Measurements from ENCODE around the gene SPAG9. TPM values are rescaled to one million over a fixed set of nuclear protein-coding genes. Genes with fewer than 3 reads are reported as not detected.

SPAG9 gene
- total RNA-seq, 1 experiment from 2014 or later = 90.5 TPM

- TF ChIP-seq EZH2phosphoT487 (IDR thresholded peaks at IDR 0.05; ENCODE audit: borderline replicate concordance, low read length) (no peak), EZH2 (IDR thresholded peaks at IDR 0.05; ENCODE audit: low read length, unreplicated experiment) (no peak)
- TF ChIP-seq, protein P1, sequence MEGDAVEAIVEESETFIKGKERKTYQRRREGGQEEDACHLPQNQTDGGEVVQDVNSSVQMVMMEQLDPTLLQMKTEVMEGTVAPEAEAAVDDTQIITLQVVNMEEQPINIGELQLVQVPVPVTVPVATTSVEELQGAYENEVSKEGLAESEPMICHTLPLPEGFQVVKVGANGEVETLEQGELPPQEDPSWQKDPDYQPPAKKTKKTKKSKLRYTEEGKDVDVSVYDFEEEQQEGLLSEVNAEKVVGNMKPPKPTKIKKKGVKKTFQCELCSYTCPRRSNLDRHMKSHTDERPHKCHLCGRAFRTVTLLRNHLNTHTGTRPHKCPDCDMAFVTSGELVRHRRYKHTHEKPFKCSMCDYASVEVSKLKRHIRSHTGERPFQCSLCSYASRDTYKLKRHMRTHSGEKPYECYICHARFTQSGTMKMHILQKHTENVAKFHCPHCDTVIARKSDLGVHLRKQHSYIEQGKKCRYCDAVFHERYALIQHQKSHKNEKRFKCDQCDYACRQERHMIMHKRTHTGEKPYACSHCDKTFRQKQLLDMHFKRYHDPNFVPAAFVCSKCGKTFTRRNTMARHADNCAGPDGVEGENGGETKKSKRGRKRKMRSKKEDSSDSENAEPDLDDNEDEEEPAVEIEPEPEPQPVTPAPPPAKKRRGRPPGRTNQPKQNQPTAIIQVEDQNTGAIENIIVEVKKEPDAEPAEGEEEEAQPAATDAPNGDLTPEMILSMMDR (conservative IDR thresholded peaks at IDR 0.05; ENCODE audit: low read depth, low read length) = no peak
- ATAC-seq = no peak
- intact Hi-C loops (cut with micrococcal nuclease) = loop anchor here (1.0 kb wide), 1 partner anchor 104 kb away; no protein-coding TSS in a partner anchor
- Histone ChIP-seq H2AFZ (ENCODE audit: low read length) (no peak overlapping the region), H3K4me2 (ENCODE audit: low read length) (no peak overlapping the region), H3K4me1 (ENCODE audit: insufficient read depth, low read length) (peaks cover 11% of the 10 kb centered on the region), H3F3A (ENCODE audit: low read length, unreplicated experiment) (no peaks in the 10 kb centered on the region), H3K27ac (ENCODE audit: low read length) (no peak overlapping the region), H4K20me1 (ENCODE audit: low read length) (no peaks in the 10 kb centered on the region), H3K9me2 (replicated peaks; ENCODE audit: low read length) (no peaks in the 10 kb centered on the region), H3K36me3 (ENCODE audit: low read depth, low read length) (no peaks in the 10 kb centered on the region), H3K9me3 (ENCODE audit: low read length) (no peaks in the 10 kb centered on the region), H3K9ac (ENCODE audit: low read length) (no peak overlapping the region), H3K79me2 (ENCODE audit: low read length) (no peaks in the 10 kb centered on the region), H3K4me3 (ENCODE audit: low read length) (no peak overlapping the region), H3K27me3 (ENCODE audit: low read length) (no peaks in the 10 kb centered on the region)
- ChIA-PET POLR2A (ENCODE audit: unreplicated experiment) (no interaction called here), CTCF (interaction anchor here (1.0 kb wide), 2 partner anchors 104 to 176 kb away, joined by 4 to 11 read pairs; no protein-coding TSS in a partner anchor)
- DNase-seq = no peak
- BruUV-seq (replicated peaks) = no TSS peak
Observed at GRCh38 chr17:50956409-50956749, 164.3 kb downstream of the SPAG9 start.

DNA sequence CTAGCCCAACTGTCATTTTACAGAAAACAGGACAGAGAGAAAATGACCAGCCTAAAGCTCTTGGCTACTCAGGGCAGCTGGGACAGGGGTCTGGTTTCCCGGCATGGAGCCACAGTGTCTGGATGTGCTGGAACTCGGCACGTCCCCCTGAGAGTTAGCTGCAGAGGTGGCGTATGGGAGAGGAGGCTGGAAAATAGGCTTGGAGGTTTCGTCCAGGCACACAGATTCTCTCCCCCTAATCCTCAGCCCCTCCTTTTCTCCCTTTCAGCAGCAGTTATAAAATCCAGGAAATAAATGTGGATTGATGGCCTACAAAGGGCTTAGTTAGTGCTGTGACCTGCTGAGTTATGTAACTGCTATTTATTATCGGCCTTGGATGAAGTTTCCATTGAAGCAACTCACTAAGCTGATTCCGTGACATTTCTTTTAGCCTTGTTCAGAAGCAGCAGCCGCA is 165.0 kb downstream of the SPAG9 start:
- no peak overlapping the region for H3K9ac ChIP-seq (ENCODE audit: low read length)
- H3F3A ChIP-seq (ENCODE audit: low read length, unreplicated experiment) = no peaks in the 10 kb centered on the region
- TF ChIP-seq EZH2phosphoT487 (IDR thresholded peaks at IDR 0.05; ENCODE audit: borderline replicate concordance, low read length) = no peak
- TF ChIP-seq EZH2 (IDR thresholded peaks at IDR 0.05; ENCODE audit: low read length, unreplicated experiment) = no peak
- TF ChIP-seq, protein P1 (conservative IDR thresholded peaks at IDR 0.05; ENCODE audit: low read depth, low read length) = no peak
- peaks cover 15% of the 10 kb centered on the region for H3K4me1 ChIP-seq (ENCODE audit: insufficient read depth, low read length)
- ChIA-PET POLR2A (ENCODE audit: unreplicated experiment) (no interaction called here), CTCF (interaction anchor here (1.2 kb wide), 1 partner anchor 104 kb away, joined by 4 read pairs; no protein-coding TSS in a partner anchor)
- no peaks in the 10 kb centered on the region for H3K36me3 ChIP-seq (ENCODE audit: low read depth, low read length)
- no peaks in the 10 kb centered on the region for H4K20me1 ChIP-seq (ENCODE audit: low read length)
- no peaks in the 10 kb centered on the region for H3K79me2 ChIP-seq (ENCODE audit: low read length)
- no peaks in the 10 kb centered on the region for H3K27me3 ChIP-seq (ENCODE audit: low read length)
- no peaks in the 10 kb centered on the region for H3K9me2 ChIP-seq (replicated peaks; ENCODE audit: low read length)
- no peak for ATAC-seq
- H3K27ac ChIP-seq (ENCODE audit: low read length) = no peak overlapping the region
- no peaks in the 10 kb centered on the region for H3K9me3 ChIP-seq (ENCODE audit: low read length)
- intact Hi-C loops (cut with micrococcal nuclease) = loop anchor here (1.0 kb wide), 1 partner anchor 103 kb away; no protein-coding TSS in a partner anchor
- H2AFZ ChIP-seq (ENCODE audit: low read length) = no peak overlapping the region
- BruUV-seq (replicated peaks) = TSS peak; percentile 6
- no peak for DNase-seq
- no peak overlapping the region for H3K4me3 ChIP-seq (ENCODE audit: low read length)
- no peak overlapping the region for H3K4me2 ChIP-seq (ENCODE audit: low read length)

DNA sequence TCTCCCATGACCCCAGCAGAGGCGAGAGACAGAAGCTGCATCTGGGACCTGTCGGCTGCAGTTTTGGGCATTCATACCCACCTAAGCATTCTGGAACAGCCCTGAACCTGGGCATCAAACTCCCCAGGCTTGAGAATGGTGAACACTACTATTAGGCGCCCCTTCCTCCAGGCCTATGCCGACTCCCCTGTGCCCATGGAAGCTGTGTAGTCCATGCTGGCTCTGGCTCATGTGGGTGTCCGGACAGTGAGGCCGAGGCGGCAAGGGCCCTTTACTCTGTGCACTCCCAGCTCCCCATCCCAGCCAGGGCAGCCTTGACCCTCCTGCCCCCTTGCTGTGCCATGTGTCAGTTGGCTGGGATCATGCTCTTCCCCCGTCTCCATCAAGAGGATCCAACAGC is 165.5 kb downstream of the SPAG9 start:
- no peak overlapping the region for H3K4me3 ChIP-seq (ENCODE audit: low read length)
- no peak for TF ChIP-seq EZH2phosphoT487 (IDR thresholded peaks at IDR 0.05; ENCODE audit: borderline replicate concordance, low read length)
- TF ChIP-seq, protein P1 (conservative IDR thresholded peaks at IDR 0.05; ENCODE audit: low read depth, low read length) = no peak
- no peak for TF ChIP-seq EZH2 (IDR thresholded peaks at IDR 0.05; ENCODE audit: low read length, unreplicated experiment)
- no peaks in the 10 kb centered on the region for H3K9me3 ChIP-seq (ENCODE audit: low read length)
- no peaks in the 10 kb centered on the region for H3K27me3 ChIP-seq (ENCODE audit: low read length)
- POLR2A ChIA-PET (ENCODE audit: unreplicated experiment) = interaction anchor here (0.6 kb wide), 1 partner anchor 102 kb away, joined by 9 read pairs; no protein-coding TSS in a partner anchor
- H3K4me1 ChIP-seq (ENCODE audit: insufficient read depth, low read length) = peaks cover 20% of the 10 kb centered on the region
- H3K27ac ChIP-seq (ENCODE audit: low read length) = no peak overlapping the region
- H3K36me3 ChIP-seq (ENCODE audit: low read depth, low read length) = no peaks in the 10 kb centered on the region
- H3K9me2 ChIP-seq (replicated peaks; ENCODE audit: low read length) = no peaks in the 10 kb centered on the region
- ATAC-seq (no peak), DNase-seq (no peak)
- CTCF ChIA-PET = interaction anchor here (1.2 kb wide), 1 partner anchor 103 kb away, joined by 4 read pairs; no protein-coding TSS in a partner anchor
- intact Hi-C loops (cut with micrococcal nuclease) = no loop called here
- H2AFZ ChIP-seq (ENCODE audit: low read length) = no peak overlapping the region
- BruUV-seq (replicated peaks) = no TSS peak
- H3K4me2 ChIP-seq (ENCODE audit: low read length) = no peak overlapping the region
- no peak overlapping the region for H3K9ac ChIP-seq (ENCODE audit: low read length)
- no peaks in the 10 kb centered on the region for H4K20me1 ChIP-seq (ENCODE audit: low read length)
- H3K79me2 ChIP-seq (ENCODE audit: low read length) = no peaks in the 10 kb centered on the region
- no peaks in the 10 kb centered on the region for H3F3A ChIP-seq (ENCODE audit: low read length, unreplicated experiment)
